GM12891 (cell line): Measurements from ENCODE around the gene METTL9.
A peak's percentile ranks its signal among the peaks of the same experiment; 100 is the strongest.
"Not testable (repeated sequence)": the region's sequence is repeated elsewhere in the genome, so short reads cannot be mapped to it uniquely, and the experiment has no call there.

Experiments
- DNase-seq: peaks from one replicate; pipeline ENCODE4 v3.0.0; 2011; ENCODE audit warnings: low spot score; ENCODE audit not compliant: insufficient read length
- FAIRE-seq: peaks from 2 replicates; lab custom pipeline; 2011; peaks lifted over from hg19 to GRCh38; lab: Jason Lieb, UNC
- PAX5 ChIP-seq: IDR thresholded peaks from 2 replicates; pipeline ENCODE4 v1.6.1; 2011; ENCODE audit warnings: low read length, moderate library complexity, mild to moderate bottlenecking; ENCODE audit not compliant: insufficient read depth, severe bottlenecking
- POLR2A ChIP-seq: IDR thresholded peaks from 2 replicates; pipeline ENCODE4 v1.6.1; 2011; ENCODE audit warnings: low read depth, low read length, control low read depth
- POLR2AphosphoS5 ChIP-seq: IDR thresholded peaks from 2 replicates; pipeline ENCODE4 v1.6.1; 2011; ENCODE audit warnings: low read depth, low read length, control low read depth
- POU2F2 ChIP-seq: IDR thresholded peaks from 2 replicates; pipeline ENCODE4 v1.6.1; 2011; ENCODE audit warnings: low read depth, mild to moderate bottlenecking, control low read depth, low read length, moderate library complexity
- SPI1 ChIP-seq: IDR thresholded peaks from 2 replicates; pipeline ENCODE4 v1.6.1; 2011; ENCODE audit warnings: low read depth, low read length, control low read depth
- TAF1 ChIP-seq: IDR thresholded peaks from 2 replicates; pipeline ENCODE4 v1.6.1; 2011; ENCODE audit warnings: low read depth, low read length, control low read depth

METTL9 gene

DNA sequence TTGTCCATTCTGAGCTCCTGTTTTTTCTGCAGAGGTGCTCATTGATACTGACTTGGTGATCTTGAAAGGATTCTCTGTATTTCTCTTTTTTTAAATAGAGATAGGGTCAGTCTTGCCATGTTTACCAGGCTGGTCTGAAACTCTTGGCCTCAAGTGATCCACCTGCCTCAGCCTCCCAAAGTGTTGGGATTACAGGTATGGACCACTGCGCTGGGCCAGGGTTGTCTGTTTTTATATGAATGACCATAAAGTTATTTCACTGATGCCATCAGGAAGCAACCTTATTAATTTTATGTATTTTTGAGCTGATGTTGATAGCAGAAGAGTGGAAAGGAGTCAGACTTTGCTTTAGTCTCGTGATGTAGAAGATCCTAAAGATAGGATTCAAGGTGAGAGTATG lies 35.7 kb upstream of the METTL9 start:
- no peak for FAIRE-seq
- DNase-seq = no peak
- TF ChIP-seq POU2F2 (no peak), PAX5 (no peak), TAF1 (no peak), POLR2AphosphoS5 (no peak), SPI1 (no peak), POLR2A (no peak)

DNA sequence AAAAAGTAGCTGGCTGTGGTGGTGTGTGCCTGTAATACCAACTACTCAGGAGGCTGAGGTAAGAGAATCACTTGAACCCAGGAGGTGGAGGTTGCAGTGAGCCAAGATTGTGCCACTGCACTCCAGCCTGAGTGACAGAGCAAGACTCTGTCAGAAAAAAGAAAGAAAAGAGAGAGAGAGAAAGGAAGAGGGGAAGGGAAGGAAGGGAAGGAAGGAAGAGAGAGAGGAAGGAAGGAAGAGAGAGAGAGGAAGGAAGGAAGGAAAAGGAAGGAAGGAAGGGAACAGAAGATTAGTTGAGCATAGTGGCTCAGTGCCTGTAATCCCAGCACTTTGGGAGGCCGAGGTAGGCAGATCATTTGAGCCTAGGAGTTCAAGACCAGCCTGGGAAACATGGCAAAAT lies 35.0 kb upstream of the METTL9 start:
- FAIRE-seq, DNase-seq: not testable (repeated sequence)

DNA sequence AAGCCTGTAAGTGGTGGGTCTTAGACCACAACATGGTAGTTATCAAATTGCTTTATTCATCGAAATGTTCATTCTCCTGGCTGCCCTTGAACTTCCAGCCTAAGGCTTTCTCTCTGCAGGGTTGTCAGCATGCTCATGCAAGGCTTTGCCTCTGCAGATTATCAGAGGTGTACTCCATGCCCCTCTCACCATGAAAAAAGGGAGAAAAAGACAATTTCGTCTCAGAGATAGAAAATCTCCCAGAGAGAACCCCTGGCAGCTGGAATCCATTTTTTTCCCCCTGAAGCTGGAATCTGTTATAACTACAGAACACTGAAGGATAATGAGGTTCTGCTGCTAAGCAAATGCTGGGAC lies 33.9 kb upstream of the METTL9 start:
- TF ChIP-seq PAX5 (no peak), POLR2AphosphoS5 (no peak), SPI1 (no peak), TAF1 (no peak), POLR2A (no peak), POU2F2 (no peak)
- FAIRE-seq (no peak), DNase-seq (no peak)

DNA sequence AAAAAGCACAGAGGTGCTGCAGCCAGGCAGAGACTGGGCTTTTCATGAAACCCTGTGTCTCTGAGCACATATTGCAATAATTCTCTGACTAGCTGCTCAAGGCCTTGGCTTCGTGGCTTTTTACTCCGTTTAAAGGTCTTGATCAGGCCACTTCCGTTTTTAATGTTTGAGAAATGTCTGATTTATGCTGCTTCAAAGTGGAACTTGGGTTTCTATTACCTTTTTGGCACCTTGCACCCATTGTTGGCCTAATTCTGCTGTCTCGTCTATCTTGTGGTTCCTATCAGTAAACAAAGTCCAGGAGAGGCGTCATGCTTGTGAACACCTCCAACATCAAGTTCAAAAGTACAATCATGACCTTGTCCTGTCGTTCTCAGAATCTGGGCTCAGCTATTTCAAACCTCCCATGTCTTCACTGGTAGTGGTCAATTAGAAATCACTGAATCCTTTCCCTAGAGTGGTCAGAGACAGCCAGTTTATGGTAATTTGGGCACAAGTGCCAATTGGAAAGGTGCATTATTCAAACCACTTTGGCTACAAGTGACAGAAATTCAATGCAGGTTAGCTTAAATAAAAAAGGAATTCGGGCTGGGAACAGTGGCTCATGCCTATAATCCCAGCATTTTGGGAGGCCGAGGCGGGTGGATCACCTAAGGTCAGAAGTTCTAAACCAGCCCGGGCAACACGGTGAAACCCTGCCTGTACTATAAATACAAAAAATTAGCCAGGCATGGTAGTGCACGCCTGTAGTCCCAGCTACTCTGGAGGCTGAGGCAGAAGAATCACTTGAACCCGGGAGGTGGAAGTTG lies 33.3 kb upstream of the METTL9 start:
- DNase-seq (no peak), FAIRE-seq (peak; percentile 35)

DNA sequence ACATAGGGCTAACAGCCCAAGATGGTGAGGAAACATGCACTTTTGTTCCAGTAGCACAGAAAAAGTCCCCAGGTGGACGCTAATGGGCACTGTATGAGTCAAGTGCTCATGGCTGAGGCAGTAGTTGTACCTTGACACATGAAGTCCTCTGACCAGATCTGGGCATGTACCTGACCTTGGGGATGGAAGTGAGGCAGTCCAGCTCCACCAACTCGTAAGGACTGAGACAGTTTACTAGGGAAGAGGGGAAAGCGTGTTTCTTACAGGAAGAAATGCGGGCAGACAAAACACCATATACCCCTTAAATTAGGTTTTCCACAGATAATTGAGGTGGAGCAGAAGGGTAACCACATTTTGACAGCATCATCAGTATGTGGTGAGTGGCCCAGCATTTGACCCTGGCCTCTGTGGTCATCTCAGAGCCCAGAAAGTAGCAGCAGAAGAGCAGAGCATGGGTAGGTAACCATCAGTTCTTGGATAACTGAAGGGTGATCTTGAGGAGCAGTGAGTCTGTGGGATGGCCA lies 32.4 kb upstream of the METTL9 start:
- no peak for FAIRE-seq
- DNase-seq = no peak
- TF ChIP-seq POLR2AphosphoS5 (no peak), PAX5 (no peak), SPI1 (no peak), TAF1 (no peak), POLR2A (no peak), POU2F2 (no peak)

More for the DNA sequence above, 33.3 kb upstream of the METTL9 start:
- no peak for TF ChIP-seq TAF1
- peak; percentile 72 for TF ChIP-seq SPI1

DNA sequence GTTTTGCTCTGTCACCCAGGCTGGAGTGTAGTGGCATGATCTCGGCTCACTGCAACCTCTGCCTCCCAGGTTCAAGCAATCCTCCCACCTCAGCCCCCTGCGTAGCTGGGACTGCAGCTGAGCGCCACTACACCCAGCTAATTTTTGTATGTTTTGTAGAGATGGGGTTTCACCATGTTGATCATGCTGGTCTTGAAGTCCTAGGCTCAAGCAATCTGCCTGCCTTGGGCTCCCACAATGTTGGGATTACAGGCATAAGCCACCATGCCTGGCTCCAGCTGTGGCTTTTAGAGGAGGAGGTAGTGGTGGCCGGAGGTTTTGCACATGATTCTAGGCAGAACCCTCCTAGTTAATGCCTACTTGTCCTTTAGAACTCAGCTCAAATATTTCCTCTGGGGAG lies 31.9 kb upstream of the METTL9 start:
- not testable (repeated sequence) for DNase-seq, FAIRE-seq

DNA sequence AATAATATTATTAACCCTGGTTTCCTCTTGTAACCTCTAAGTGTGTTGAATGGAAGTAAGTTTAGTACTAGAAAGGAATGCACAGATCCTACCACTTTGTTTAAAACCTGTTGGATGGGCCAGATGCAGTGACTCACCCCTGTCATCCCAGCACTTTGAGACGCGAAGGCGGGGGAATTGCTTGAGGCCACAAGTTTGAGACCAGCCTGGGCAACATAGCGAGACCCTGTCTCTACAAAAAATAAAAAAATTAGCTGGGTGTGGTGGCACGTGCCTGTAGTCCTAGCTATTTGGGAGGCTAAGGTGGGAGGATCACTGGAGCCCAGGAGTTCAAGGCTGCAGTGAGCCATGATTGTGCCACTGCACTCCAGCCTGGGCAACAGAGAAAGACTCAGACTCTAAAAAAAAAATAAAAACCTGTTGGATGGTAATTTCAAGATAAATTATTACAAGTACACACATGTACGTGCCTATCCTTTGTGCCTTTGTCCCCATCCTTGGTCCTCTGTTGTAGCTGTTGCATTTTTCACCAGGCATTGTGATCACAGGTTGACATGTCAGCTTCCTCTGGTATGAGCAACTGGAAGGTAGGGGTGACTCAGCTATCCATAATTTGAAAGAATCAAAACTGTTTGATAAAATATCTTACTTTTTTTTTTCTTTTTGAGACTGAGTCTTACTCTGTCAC lies 30.7 kb upstream of the METTL9 start:
- FAIRE-seq (no peak), DNase-seq (no peak)
- TF ChIP-seq PAX5 (no peak), POU2F2 (no peak), SPI1 (no peak), POLR2AphosphoS5 (no peak), POLR2A (no peak), TAF1 (no peak)

DNA sequence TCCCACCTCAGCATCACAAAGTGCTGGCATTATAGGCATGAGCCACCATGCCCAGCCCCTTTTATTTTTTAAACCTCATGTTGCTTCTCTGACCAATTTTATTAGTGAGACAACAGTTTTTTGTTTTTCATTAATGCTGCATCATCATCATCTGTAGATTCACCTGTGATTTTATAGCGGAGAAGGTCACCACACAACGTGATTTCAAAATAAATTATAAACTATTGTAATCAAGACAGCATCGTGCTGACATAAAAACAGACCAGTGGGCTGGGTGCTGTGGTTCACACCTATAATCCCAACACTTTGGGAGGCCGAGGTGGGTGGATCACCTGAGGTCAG lies 28.7 kb upstream of the METTL9 start:
- no peak for FAIRE-seq
- TF ChIP-seq POU2F2 (no peak), TAF1 (no peak), PAX5 (no peak), POLR2A (no peak), POLR2AphosphoS5 (no peak), SPI1 (no peak)
- no peak for DNase-seq

DNA sequence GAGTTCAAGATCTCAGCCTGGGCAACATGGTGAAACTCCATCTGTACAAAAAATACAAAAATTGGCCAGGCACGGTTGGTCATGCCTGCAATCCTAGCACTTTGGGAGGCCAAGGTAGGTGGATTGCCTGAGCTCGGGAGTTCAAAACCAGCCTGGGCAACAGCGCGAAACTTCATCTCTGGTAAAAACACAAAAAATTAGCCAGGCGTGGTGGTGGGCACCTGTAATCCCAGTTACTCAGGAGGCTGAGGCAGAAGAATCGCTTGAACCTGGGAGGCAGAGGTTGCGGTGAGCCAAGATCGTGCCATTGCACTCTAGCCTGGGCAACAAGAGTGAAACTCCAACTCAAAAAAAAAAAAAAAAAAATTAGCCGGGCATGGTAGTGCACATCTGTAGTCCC lies 25.9 kb upstream of the METTL9 start:
- not testable (repeated sequence) for DNase-seq, FAIRE-seq

DNA sequence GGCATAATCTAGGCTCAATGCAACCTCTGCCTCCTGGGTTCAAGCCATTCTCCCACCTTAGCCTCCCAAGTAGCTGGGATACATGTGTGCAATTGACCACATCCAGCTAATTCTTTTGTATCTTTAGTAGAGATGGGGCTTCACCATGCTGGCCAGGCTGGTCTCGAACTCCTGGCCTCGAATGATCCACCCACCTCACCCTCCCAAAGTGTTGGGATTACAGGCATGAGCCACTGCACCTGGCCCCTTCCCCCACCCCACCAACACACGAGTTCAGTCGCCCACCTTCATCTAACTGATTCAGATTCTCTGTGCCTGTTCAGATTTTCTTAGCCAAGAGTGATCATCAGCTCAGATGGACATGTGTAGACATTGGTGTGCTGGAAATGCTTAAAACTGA lies 25.0 kb upstream of the METTL9 start:
- FAIRE-seq = no peak

DNA sequence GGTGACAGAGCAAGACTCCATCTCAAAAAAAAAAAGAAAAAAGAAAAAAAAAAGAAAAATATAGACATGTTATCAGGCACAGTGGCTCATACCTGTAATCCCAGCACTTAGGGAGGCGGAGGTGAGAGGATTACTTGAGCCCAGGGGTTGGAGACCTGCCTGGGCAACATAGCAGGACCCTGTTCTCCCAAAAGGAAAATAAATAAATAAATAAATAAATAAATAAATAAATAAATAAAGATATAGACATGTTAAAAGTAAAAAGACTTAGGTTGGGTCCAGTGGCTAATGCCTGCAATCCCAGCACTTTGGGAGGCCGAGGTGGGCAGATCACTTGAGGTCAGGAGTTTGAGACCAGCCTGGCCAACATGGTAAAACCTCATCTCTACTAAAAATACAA lies 23.1 kb upstream of the METTL9 start:
- not testable (repeated sequence) for FAIRE-seq, DNase-seq

More for the DNA sequence above, 25.0 kb upstream of the METTL9 start:
- TF ChIP-seq POLR2A = no peak
- TF ChIP-seq POU2F2 = no peak
- no peak for TF ChIP-seq PAX5
- no peak for TF ChIP-seq POLR2AphosphoS5
- TF ChIP-seq TAF1 = no peak
- no peak for TF ChIP-seq SPI1
- no peak for DNase-seq

DNA sequence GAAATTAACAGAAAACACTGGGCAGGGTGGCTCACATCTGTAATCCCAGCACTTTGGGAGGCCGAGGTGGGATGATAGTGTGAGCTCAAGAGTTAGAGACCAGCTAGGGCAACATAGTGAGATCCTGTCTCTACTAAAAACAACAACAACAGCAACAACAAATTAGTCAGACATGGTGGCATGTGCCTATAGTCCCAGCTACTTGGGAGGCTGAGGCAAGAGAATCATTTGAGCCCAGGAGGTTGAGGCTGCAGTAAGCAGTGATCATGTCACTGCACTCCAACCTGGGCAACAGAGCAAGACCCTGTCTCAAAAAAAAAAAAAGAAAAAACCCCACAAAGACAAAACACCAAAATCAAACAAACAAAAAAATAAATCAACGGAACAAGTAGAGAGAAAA lies 21.9 kb upstream of the METTL9 start:
- DNase-seq, FAIRE-seq: not testable (repeated sequence)

DNA sequence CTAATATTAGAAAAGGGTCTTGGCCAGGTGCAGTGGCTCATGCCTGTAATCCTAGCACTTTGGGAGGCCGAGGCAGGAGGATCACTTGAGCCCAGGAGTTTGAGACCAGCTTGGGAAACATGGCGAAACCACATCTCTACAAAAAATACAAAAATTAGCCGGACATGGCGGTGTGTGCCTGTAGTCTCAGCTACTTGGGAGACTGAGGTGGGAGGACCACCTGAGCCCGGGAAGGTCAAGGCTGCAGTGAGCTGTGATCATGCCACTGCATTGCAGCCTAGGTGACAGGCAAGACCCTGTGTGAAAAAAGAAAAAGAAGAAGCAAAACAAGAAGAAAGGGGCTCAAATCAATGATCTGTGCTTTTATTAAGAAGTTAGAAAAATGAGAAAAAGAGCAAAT lies 21.1 kb upstream of the METTL9 start:
- FAIRE-seq, DNase-seq: not testable (repeated sequence)

DNA sequence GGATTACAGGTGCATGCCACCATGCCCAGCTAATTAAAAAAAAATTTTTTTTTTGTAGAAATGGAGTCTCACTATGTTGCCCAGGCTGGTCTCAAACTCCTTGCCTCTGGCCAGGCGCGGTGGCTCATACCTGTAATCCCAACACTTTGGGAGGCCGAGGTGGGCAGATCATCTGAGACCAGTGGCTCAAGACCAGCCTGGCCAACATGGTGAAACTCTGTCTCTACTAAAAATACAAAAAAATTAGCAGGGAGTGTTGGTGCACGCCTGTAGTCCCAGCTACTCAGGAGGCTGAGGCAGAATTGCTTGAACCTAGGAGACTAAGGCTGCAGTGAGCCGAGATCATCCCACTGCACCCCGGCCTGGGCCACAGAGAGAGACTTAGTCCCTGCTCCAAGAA lies 19.2 kb upstream of the METTL9 start:
- not testable (repeated sequence) for FAIRE-seq, DNase-seq
